Measurements from ENCODE around the gene KCNIP4.

KCNIP4 gene

DNA sequence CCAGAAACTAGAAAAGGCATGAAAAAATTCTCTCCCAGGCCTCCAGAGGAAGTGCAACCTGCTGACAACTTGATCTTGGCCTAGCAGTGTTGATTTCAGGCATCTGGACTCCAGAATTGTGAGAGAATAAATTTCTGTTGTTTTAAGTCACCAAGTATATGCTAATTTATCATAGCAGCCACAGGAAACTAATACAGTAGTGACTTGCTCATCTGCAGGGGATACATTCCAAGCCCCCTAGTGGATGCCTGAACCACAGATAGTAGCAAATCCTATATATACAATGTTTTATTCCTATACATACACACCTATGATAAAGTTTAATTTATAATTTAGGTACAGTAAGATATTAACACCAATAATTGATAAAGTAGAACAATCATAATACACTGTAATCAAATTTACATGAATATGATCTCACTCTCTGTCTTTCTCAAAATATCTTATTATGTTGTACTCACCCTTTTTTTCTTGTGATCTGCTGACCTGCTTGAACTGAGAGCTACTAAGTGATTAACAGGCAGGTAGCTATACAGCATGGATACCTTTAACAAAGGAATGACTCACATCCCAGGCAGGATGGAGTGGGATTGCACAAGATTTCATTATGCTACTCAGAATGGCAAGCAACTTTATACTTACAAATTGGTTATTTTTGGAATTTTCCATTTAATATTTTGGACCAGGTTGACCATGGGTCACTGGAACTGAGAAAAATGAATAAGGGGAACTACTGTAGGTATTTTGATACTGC, 501.1 kb downstream of the KCNIP4 start:
- DNase-seq (ENCODE audit: low read depth): peak; percentile 11

DNA sequence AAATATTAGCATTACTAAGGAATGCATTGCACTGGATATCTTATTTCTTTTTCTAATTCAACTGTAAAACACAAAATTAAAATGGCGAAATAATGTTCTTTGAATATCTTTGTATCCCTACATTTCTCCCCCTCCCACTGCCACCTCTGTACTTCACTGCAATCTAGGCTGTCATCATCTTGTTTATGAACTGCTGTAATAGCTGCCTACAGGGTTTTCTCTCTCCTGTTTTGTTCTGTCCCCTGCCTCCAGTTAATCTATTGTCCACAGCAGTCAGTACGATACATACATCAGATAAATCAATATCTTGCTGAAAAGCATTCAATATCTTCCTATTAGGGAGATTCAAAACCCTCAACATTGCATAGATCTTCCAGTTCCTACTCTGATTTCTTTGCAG, 528.4 kb downstream of the KCNIP4 start:
- TF ChIP-seq, protein P1, sequence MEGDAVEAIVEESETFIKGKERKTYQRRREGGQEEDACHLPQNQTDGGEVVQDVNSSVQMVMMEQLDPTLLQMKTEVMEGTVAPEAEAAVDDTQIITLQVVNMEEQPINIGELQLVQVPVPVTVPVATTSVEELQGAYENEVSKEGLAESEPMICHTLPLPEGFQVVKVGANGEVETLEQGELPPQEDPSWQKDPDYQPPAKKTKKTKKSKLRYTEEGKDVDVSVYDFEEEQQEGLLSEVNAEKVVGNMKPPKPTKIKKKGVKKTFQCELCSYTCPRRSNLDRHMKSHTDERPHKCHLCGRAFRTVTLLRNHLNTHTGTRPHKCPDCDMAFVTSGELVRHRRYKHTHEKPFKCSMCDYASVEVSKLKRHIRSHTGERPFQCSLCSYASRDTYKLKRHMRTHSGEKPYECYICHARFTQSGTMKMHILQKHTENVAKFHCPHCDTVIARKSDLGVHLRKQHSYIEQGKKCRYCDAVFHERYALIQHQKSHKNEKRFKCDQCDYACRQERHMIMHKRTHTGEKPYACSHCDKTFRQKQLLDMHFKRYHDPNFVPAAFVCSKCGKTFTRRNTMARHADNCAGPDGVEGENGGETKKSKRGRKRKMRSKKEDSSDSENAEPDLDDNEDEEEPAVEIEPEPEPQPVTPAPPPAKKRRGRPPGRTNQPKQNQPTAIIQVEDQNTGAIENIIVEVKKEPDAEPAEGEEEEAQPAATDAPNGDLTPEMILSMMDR (conservative IDR thresholded peaks at IDR 0.05; ENCODE audit: low read depth, low read length): no peak
- DNase-seq (ENCODE audit: low read depth): no peak
- no peak overlapping the region for H3K4me3 ChIP-seq (ENCODE audit: low read depth, low read length)

More for the DNA sequence above, 501.1 kb downstream of the KCNIP4 start:
- H3K4me3 ChIP-seq (ENCODE audit: low read depth, low read length): no peak overlapping the region
- TF ChIP-seq, protein P1 (conservative IDR thresholded peaks at IDR 0.05; ENCODE audit: low read depth, low read length): peak; percentile 19

DNA sequence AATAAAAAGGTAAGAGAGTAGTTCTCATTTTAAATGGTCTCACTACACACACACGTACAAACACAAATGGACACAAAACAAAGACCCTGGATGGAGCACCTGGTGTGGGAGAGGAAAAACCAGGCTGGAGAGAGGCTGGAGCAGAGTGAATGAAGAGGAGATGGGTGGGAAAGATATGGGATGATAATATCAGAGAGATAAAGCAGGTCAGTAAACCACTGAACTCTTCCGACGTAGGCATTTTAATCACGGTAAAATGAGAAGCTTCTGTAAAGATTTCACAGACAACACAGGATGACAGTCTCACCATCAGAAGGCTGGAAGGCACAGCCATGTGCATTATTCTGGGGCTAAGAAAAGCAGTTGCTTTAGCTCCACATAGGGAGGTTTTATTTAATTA, 532.8 kb downstream of the KCNIP4 start:
- TF ChIP-seq, protein P1 (conservative IDR thresholded peaks at IDR 0.05; ENCODE audit: low read depth, low read length): no peak
- DNase-seq (ENCODE audit: low read depth): no peak
- H3K4me3 ChIP-seq (ENCODE audit: low read depth, low read length): no peak overlapping the region

DNA sequence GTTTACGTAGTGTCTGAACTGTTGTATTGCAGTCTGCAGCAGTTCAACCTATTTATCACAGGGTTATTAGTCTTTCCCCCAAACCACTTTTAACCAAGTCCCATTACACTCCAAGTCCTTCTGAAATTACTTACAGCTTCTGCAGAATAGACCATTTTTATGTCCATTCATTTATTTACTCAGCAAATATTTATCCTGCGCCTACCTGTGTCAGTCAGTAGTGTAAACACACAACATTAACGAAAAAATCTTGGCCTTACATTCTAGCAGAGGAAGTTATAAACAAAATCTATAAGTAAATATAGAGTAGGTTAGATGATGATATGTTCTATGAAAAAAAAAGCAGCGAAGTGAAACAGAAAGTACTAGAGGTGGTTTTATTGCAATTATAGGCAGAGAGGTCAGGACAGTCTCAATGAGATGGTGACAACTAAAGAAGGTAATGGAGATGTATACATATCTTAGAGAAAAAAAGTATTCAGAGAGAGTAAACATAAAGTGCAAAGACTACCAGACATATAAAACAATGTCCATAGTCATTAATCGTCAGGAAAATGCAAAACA, 534.7 kb downstream of the KCNIP4 start:
- no peak for DNase-seq (ENCODE audit: low read depth)
- H3K4me3 ChIP-seq (ENCODE audit: low read depth, low read length): no peak overlapping the region
- TF ChIP-seq, protein P1 (conservative IDR thresholded peaks at IDR 0.05; ENCODE audit: low read depth, low read length): no peak

DNA sequence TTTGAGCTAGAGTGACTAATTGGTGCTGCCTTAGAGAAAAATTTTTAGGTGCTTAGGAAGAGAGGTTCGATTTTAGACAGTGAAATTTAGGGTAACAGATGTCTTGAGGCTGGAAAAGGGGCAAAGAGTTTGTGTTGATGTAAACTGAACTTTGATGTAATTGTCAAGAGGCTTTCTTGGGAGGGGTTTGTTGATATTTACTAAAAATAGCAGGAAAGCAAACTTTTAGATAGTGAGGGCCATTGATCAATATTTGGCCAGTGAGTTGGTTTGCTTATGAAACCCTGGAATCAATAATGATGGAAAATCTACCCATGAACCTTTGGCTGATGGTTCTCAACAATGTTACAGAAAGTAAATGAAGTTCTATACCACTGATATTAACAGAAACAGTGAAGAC, 537.5 kb downstream of the KCNIP4 start:
- H3K4me3 ChIP-seq (ENCODE audit: low read depth, low read length): no peak overlapping the region
- TF ChIP-seq, protein P1 (conservative IDR thresholded peaks at IDR 0.05; ENCODE audit: low read depth, low read length): no peak
- no peak for DNase-seq (ENCODE audit: low read depth)

DNA sequence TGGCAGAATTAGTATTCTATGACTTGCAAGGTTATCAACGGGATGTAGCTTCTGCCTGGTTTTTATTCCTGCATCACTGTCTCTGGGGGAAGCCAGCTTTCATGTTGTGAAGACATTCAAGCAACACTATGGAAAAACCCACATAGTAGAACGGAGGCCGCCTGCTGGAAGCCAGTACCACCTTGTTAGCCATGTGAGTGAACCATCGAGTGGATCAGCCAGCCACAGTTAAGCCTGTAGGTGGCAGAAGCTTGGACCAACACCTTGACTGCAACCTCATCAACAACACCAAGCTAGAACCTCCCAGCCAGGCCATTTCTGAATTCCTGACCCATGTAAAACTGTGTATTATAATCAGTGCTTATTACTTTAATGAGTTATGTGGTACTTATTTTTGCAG, 538.2 kb downstream of the KCNIP4 start:
- H3K4me3 ChIP-seq (ENCODE audit: low read depth, low read length): no peak overlapping the region
- TF ChIP-seq, protein P1 (conservative IDR thresholded peaks at IDR 0.05; ENCODE audit: low read depth, low read length): no peak
- DNase-seq (ENCODE audit: low read depth): no peak

DNA sequence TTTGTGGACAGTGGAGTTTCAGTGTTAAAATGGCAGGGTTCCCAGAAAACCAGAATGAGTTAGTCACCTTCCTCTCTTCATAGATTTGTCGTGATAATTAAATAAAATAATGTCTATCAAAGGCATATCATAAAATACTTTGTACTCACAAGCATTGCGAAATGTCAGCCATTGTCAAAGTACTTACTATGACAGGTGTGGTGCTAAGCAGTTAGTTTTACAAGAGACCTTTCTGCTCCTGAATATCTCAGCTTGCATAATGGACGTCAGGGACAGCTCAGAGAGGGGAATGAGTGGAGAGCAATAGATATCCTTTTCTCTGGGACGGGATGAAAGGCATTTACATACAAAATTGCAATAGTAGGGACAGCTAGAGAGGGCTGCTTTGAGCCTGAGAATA, 560.9 kb downstream of the KCNIP4 start:
- no peak overlapping the region for H3K4me3 ChIP-seq (ENCODE audit: low read depth, low read length)
- no peak for DNase-seq (ENCODE audit: low read depth)
- TF ChIP-seq, protein P1 (conservative IDR thresholded peaks at IDR 0.05; ENCODE audit: low read depth, low read length): no peak

Data from choroid plexus epithelial cell (primary cell).